ENCODE measurements around the gene PRR20G.

GRCh38 chr3:127284258-127284657 is 3.6 kb downstream of the PRR20G start:
- TF ChIP-seq CTCF (conservative IDR thresholded peaks at IDR 0.05; ENCODE audit: low read length), result no peak
- TF ChIP-seq EZH2phosphoT487 (IDR thresholded peaks at IDR 0.05; ENCODE audit: borderline replicate concordance, low read depth, low read length), result no peak
